MM.1S (cell line): ENCODE measurements around the gene CYP20A1.

Experiments used
- CTCF ChIP-seq: fragments of 300-600 bp; sonication (generic); IDR thresholded peaks from 2 replicates; pipeline ENCODE4 v1.5.1; 2016; ENCODE audit warnings: antibody characterized with exemption, low read length, mixed read lengths
- EZH2 ChIP-seq: fragments of 300-600 bp; sonication (generic); optimal IDR thresholded peaks from 2 replicates; pipeline ENCODE3; 2017; ENCODE audit warnings: low read depth, mild to moderate bottlenecking, antibody characterized with exemption, low read length, mixed read lengths
- EZH2phosphoT487 ChIP-seq: fragments of 300-600 bp; sonication (generic); IDR thresholded peaks from 2 replicates; pipeline ENCODE4 v1.6.1; 2018; ENCODE audit warnings: antibody characterized with exemption, low read length

- no peak for TF ChIP-seq CTCF
- no peak for TF ChIP-seq EZH2phosphoT487
- TF ChIP-seq EZH2, result no peak
Measured at GRCh38 chr2:203354966-203355365, 116.1 kb downstream of the CYP20A1 start.
